GM04503 (cell line): ENCODE results near the gene CNPY1.
"Not testable (repeated sequence)": the region's sequence is repeated elsewhere in the genome, so short reads cannot be mapped to it uniquely, and the experiment has no call there.

ENCODE experiments used
- DNase-seq: peaks from one replicate; pipeline ENCODE4 v3.0.0-alpha.2; 2012; ENCODE audit warnings: low read depth

The CNPY1 gene

DNA sequence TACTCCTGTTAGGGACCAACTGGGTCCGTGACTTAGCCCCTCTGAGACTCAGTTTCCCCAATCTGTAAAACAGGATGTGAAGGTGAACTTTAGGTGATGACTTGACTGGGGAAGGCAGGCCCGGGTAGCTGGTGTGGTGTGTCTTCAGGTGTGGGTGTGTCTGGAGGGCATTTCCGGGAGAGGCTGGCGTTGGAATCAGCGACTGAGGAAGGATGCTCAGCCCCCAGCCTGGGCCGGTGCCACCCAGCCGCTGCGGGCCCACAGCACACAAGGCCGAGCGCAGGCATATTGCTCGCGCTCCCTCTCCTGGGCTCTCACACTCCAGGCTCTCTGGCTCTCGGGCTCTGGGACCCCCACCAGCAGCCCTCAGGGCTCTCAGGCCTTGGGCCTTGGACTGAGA, 31.7 kb upstream of the CNPY1 start:
- DNase-seq = no peak

DNA sequence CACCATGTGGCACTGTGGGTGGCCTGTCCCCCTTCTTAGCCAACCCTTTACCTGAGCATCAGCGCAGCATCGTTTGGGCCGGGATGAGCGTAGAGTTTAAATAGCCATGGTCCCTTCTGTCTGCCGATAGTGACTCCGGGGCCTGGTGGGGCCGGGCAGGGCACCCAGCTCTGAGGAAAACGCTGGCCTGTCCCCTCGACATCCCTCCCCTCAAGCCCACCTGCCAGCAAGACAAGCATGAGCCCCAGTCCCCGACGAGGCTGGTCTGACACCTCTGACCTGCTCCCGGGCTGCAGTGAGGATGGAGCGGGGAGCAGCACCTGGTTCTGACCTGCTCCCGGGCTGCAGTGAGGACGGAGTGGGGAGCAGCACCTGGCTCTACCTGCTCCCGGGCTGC, 31.1 kb upstream of the CNPY1 start:
- DNase-seq = no peak

DNA sequence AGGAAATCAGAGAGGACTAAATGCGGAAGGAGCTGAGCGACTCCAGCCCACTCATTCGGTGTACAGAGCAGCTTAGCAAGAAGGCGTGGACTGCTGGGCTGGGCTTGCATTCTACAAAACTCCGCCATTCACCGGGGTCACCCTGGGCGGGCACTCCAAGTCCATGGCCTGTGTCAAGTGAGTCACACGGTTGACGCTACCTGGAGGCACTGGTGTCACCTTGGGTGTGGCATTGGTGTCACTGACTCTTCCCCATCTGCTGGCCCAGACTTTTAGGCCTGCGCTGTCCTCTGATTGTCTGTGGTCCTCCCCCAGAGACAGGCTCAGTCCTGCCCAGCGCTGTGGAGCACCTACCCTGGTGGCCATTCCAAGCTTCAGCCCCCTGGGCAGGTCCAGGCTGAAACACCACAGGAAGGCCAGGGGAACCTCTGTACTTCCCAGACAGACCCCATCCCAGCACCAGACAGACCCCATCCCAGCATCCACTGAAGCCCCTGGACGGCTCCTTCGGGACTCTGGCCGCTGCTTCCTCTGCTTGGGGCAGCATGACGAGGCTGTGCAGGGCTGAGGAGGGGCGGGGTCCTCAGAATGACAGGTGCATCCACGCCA, 30.6 kb upstream of the CNPY1 start:
- DNase-seq = no peak

DNA sequence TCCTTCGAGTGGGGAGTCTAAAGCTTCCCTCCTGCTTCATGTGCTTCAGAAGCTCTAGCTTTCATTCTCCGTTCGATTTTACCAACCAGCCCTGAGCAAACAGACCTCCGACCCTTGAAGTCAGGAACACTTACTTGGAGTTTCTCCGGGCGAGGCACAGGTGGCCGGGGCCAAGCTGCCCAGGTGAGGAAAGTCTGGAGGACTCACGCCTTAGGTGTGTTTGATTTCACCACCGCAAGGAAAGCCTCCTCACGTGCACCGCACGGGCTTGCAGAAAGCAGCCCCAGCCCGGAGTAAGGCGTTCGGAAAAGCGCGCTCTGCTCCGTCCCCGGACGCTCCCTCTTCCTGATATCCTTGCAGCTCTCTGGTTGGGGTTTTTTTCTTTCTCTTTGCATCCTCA, 30.1 kb upstream of the CNPY1 start:
- no peak for DNase-seq

DNA sequence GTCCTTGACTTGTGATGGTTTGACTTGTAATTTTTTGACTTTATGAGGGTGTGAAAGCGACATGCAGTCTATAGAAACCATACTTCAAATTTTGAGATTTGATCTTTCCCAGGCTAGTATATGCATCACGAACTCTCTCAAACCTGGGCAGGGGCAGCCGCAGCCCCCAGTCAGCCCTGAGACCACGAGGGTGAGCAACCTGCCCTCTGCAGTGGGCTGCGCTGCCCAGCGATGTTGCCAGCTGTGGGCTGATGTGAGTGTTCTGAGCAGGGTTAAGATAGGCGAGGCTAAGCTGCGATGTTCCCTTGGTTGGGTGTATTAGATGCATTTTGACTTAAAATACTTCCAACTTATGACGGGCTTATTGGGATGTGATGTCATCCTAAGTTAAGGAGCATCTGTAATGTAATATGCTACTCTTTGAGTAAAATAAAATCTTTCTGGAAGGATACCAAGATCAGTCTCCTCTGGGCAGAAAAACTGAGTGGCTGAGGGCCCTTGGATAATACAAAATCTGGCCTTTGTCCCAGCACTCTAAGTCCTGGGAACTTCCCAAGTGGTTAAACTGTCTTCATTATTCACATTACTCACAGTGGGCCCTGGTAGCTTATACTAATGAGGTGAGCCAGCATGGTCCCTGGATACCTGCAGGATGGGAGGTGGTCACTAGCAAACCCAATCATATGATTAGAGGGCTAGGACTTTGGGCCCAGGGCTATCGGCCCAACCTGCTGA, 28.4 kb upstream of the CNPY1 start:
- DNase-seq = no peak

DNA sequence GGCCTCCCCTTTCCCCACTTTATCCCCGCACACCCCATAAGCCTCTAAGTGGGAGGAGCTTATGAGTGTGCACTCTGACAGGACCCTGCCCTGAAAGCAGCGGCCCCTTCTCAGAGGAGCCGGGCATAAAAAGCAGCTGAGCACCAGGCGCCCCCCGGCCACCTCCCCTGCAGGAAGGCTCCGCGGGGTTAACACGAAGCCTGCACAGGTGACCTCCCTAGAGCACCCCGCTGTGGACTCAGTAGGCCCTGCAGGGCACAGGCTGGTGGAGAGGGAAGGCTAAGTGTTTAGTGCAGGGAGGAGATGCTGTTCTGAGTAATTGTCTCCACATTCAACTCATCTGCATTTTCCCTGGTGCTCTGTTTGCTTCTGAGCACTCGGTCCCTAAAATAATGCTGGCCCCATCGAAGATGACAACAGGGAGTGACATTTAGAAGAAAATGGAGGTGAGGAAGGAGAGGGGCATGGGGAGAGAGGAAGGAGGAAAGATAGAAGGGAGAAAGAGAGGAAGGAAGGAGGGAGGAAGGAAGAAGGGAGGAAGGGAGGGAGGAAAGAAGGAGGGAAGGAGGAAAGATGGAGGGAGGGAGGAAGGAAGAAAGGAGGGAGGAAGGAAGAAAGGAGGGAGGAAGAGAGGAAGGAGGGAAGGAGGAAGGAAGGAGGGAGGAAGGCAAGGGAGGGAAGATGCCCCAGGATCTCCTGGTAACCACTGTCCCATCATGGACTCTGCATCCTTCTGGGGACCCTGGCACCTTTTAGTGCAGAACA, 25.4 kb upstream of the CNPY1 start:
- no peak for DNase-seq

DNA sequence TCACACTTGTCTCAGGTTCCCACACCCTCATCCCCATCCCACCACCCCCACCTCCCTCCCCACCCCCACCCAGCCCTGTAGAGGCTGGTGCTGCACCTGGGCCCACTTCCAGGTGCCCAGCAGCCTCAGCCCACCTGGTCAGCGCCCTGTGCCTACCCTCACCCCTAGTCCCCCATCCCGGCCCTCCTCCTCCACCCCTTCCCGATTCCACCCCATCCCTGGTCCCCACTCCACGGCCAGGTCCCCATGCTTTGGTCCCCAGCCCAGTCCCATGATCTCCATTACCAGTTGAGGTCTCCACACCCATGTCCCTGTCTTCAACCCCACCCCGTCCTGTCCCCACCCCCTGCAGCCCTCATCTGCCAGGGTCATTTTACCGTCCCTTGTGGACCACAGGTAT, 24.6 kb upstream of the CNPY1 start:
- DNase-seq = no peak

DNA sequence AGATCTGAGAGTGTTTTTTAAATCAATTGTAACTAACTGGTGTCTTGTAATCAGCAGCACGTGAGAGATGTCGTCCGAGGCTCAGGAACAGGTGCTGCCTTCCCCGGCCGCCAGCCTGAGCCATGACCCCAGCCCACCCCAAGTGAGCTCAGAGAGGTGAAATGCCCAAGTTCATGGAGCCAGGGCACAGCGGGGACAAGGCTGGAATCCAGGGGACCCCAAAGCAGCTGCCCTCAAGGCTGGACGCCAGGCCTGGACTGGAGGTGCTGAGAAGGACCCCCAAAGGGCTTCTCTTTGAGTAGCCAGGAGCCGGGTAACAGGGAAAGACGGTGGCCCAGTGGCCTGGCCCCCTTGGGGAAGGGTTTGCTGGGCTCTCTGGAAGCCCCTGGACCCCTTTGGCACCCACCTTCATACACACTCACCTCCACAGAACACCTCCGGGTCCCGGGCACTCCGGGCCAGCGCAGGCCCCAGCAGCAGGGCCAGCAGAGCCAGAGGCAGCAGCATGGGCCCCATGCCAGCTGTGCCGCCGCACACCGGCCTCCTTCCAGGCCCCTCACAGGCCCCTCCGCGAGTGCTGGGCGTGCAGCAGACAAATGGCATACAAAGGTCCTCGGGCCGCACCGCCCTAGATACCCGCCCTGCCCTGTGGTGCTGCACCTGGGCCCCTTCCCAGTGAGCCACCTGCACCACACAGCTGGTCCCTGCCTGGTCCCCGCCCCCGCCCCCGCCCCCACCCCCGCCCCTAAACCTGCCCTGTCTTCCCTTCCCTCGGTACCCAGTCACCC, 24.0 kb upstream of the CNPY1 start:
- no peak for DNase-seq

DNA sequence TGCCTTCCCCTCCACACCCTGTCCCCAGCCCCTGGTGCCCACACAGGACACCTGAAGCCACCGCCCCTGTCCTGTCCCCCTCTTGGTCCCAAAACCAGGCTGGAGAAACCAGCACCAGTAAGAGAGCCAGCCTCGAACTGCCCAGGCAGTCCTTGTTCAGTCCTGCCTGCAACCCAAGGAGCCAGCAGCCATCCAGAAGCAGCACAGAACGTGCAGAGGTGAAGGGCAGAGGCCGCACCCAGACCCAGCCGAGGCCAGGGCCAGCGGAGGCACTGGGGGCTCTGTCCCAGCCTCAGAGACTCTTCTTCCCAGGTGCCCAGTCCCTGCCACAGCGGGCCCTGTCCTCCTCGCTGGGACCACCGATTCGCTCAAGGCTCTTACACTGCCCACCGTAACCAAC, 23.3 kb upstream of the CNPY1 start:
- DNase-seq = no peak

DNA sequence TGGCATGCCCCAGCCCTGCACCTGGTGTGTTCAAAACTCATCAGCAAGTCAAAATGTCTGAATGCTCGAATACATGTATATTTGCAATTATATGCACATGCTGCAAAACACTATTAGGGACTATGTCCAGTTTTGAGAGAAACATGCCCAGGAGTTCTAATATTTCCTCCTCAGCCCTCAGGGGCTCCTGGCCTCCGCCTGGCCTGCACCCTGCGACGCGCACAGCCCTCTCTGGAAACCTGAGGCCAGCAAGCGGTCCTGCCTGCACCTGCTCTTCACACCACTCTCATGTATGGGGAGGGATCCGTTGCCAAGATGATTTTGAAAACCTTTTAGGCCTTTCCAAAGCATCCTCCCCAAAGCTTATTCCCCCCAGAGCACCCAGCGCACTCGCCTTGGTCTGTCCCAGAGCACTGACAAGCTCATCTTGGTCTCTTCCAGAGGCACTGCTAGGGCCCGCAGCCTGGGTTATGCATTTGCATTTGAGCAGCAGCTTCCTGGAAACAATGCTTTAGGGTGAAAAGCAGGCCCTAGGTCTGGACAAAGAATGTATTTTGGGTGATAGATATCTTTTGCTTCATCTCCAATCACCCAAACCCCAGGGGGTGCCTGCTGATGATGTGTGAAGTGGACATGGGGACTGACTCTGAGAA, 22.6 kb upstream of the CNPY1 start:
- DNase-seq = no peak

DNA sequence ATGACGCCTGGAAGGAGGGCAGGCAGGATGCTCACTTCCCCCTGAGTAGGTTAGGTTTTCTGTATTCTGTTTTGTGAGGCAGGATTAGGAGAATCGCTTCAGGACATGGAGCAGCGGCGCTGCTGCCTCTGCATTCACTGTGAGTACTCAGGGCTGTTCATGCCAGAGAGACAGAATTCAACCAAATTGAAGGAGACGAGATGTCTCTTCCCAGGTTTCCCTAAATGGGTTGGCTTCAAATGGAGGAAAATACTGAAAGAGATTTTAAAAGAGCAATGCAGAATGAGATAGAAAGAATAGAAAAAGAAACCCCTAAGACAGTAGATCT, 21.9 kb upstream of the CNPY1 start:
- no peak for DNase-seq

DNA sequence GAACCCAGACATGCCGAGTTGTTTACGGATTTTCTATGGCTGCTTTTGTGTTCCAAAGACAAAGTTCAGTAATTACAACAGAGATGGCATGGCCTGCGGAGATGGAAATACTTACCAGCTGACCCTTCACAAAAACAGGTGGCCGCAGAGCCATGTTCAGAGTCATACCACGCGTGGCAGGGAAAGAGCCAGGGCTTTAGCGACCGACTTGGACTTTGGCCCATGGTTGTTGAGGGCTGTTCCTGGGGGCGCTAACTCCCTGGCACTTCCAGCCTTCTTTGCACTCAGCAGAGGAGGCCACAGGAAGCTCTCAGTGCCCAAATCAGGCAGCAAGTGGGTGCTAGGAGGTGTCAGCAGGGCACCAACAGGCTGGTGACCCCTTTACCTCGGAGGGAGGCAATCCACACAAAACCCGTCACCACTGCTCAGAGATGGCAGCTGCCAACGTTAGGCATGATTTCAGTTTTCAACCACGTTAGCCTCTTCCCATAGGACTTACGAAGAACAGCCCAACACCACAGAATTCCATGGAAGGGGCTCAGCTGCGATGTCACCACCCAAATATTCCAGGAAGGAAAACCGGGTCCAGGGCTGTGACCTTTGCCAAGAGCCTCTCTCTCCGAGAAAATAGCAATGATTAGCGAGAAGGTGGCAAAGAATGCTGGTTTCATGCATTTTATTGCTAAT, 21.4 kb upstream of the CNPY1 start:
- DNase-seq = no peak

DNA sequence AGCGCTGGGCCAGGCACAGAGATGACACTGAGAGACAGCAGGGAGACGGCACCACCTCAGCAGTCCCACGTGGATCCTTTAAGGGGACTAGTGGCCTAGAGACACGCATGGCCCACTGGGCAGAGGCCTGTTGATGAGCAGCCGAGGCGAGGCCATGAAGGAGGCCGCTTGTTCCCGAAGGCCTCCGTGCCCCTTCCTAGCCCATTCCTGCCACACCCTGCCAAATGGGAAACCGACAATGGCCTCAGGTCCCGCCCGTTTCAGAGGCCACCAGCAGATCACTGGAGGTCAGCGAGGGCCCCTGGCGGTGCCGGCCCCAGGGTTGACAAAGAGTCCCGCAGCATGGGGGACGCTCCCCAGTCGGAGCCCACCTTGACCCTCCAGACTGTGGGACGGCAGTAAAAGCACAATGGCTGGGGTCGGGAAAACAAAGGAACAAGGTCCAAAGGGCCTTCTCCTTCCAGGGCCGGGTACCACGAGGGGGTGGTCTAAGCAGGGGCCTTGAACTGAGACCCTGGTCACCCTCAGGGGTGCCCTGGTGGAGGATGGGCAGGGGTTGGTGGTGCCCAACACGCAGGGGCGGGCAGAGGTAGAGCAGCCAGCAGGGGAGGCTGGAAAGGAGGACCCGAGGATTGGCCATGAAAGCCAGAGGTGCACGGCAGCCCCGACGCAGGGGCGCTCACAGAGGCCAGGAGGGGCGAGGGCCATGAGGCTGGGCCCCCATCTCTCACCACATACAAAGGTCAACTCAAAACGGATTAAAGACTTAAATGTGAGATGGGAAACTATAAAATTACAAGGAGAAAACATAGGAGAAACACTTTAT, 19.9 kb upstream of the CNPY1 start:
- DNase-seq = no peak

DNA sequence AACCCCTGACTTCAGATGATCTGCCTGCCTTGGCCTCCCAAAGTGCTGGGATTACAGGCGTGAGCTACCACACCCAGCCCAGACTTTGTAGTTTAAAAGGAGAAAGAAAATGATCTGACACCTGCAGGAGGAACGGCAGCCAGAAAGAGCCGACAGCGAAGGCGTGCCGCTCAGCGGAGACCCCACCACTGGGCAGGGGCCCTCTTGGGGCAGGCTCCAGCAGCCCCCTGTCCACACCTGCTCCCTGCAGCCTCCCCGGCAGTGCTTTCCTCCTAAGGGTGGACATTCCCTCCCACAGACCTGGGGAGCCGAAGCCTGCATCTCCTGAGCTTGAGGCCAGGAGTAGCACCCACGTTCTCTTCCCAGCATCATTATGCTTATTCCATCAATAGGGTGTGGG, 19.2 kb upstream of the CNPY1 start:
- no peak for DNase-seq

DNA sequence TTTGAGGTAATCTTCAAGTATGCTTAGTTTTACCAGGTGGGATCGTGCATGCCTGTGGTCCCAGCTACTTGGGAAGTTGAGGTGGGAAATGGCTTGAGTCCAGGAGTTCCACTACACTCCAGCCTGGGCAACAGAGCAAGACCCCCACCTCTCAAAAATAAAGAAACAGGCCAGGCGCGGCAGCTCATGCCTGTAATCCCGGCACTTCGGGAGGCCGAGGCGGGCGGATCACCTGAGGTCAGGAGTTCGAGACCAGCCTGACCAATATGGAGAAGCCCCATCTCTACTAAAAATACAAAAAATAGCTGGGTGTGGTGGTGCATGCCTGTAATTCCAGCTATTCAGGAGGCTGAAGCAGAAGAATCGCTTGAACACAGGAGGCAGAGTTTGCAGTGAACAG, 16.6 kb upstream of the CNPY1 start:
- not testable (repeated sequence) for DNase-seq

DNA sequence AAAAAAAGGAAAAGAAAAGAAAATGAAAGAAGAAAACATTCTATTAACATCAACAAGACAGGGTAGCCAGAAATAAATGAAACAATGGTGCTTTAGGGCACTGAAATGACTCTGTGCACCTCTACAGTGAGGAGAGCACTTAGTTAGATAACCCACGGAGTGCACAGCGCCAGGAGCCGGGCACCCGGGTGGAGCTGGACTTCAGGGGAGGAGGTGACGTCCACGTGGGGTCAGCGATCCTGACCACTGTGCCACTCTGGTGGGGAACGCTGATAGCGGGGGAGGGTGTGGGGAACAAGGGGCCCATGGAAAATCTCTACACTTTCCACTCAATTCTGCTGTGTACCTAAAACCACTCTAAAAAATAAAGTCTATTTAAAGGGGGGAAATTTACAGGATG, 15.7 kb upstream of the CNPY1 start:
- no peak for DNase-seq

DNA sequence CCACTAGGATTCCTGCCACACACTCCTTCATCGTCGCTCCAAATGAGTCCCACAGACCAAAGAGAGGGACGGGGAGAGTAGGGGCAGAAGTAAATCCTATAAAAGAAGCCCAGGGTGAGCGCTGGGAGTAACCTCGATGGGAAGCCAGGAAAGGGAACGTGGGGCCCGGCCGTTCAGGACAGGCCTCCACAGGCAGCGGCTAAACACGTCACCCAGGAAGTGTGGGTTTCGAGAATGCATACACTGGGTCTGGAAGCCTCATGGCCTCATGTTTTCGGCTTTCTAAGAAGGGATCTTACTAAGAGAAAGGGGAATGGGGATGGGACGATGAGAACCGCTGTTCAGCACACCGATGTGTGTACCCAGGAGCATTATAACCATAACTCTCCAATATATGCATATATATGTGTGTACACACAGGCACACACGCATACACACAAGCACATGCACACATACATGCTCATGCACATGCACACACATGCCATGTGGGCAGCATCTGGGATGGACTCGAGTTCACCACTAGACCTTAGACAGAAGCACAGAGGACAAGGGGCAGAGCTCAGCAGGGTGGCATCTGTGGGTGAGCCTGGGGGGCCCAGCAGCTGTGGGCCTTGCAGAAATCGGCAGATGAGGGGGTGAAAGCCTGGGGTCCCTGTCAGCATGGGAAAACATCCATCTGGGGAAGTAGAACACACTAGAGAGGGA, 14.8 kb upstream of the CNPY1 start:
- no peak for DNase-seq

DNA sequence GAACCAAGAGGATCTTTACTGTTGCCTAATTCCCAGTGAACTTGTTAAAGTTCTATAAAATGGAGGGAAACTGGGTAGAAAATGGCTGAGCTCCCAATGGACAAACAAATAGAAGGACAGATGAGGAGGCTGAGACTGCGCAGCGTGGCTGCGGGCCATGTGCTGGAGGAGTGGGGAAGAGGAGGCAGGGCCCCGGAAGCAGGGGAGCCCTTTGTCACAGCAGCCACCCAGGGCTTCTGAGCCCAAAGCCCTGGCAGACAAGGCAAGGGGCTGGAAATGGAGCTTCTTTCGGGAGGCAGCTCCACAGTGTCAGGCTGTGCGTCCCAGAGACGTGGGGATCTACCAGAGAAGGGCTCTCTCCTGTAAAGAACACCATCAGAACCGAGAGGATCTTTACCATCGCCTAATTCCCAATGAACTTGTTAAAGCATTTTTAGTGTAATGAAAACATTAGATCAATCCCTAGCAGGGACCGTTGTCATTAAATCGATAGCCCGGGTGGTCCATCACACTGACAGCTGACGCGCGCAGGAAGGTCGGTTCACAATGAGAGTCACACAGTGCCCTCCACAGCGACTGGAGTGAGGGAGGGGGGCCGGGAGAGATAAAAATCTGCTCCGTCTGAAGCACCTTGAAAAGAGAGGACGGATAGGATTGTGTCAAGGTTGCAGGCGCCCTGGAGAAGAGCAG, 14.0 kb upstream of the CNPY1 start:
- no peak for DNase-seq

DNA sequence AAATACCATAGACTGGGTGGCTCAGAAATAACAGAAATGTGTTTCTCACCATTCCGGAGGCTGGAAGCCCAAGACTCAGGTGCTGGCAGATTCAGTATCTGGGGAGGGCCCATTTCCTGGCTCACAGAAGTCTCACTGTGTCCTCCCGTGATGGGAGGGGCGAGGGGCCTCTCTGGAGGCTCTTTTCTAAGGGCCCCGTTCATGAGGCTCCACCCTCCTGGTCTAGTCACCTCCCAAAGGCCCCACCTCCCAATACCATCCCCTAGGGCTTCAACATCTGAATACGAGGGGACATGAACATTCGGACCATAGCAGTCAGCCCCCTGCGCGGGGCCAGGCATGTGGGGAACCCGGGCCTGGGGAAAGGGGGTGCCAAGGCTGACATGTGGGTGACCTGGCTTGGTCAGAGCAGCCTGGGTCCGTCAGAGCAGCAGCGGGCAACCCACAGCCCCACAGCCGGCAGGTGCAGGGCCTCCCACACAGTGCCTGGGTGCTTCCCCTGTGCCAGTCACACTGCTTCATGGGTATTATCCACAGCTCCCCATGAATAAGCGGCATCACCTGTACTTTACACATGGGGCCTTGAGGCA, 13.3 kb upstream of the CNPY1 start:
- no peak for DNase-seq
